ENCODE results near the gene KLF11.

DNA sequence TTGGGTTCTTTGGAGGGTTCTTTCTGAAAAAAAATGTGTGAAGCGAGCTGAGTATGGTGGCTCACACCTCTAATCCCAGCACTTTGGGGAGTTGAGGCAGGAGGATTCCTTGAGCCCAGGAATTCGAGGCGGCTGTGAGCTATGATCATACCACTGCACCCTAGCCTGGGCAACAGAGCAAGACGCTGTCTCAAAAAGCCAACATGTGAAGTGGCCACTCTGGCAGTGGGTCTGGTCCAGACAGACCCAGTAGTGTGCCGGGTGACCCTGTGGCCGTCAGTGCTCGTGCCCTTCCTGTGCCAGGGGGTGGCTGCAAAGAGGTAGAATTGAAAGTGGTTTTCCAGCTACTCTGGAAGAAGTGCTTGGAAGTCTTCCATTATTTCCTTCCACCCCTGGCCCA is 11.6 kb downstream of the KLF11 start:
- TF ChIP-seq, protein P1, sequence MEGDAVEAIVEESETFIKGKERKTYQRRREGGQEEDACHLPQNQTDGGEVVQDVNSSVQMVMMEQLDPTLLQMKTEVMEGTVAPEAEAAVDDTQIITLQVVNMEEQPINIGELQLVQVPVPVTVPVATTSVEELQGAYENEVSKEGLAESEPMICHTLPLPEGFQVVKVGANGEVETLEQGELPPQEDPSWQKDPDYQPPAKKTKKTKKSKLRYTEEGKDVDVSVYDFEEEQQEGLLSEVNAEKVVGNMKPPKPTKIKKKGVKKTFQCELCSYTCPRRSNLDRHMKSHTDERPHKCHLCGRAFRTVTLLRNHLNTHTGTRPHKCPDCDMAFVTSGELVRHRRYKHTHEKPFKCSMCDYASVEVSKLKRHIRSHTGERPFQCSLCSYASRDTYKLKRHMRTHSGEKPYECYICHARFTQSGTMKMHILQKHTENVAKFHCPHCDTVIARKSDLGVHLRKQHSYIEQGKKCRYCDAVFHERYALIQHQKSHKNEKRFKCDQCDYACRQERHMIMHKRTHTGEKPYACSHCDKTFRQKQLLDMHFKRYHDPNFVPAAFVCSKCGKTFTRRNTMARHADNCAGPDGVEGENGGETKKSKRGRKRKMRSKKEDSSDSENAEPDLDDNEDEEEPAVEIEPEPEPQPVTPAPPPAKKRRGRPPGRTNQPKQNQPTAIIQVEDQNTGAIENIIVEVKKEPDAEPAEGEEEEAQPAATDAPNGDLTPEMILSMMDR (conservative IDR thresholded peaks at IDR 0.05 in 1 of 2, IDR thresholded peaks at IDR 0.05 in 1 of 2; ENCODE audit: low read depth in 1 of 2, low read length in 2 of 2): no peak
- TF ChIP-seq EZH2 (IDR thresholded peaks at IDR 0.05; ENCODE audit: low read length, missing control alignments): no peak
